Measurements from ENCODE around the gene ZNF71. TPM values are rescaled to one million over a fixed set of nuclear protein-coding genes. Genes with fewer than 3 reads are reported as not detected.
A peak's percentile ranks its signal among the peaks of the same experiment; 100 is the strongest.

Gene ZNF71
- total RNA-seq, 1 donor from 2014 or later = 6.1 TPM

- Histone ChIP-seq H3K4me3 (ENCODE audit: low read depth, low read length) (peak overlapping the region; percentile 62), H3K27me3 (ENCODE audit: control insufficient read depth, insufficient read depth, low read length) (no peaks in the 10 kb centered on the region), H3K36me3 (ENCODE audit: control insufficient read depth, insufficient read depth, low read length) (no peaks in the 10 kb centered on the region)
- DNase-seq (ENCODE audit: low read depth) = peak; percentile 4
- TF ChIP-seq, protein P1, sequence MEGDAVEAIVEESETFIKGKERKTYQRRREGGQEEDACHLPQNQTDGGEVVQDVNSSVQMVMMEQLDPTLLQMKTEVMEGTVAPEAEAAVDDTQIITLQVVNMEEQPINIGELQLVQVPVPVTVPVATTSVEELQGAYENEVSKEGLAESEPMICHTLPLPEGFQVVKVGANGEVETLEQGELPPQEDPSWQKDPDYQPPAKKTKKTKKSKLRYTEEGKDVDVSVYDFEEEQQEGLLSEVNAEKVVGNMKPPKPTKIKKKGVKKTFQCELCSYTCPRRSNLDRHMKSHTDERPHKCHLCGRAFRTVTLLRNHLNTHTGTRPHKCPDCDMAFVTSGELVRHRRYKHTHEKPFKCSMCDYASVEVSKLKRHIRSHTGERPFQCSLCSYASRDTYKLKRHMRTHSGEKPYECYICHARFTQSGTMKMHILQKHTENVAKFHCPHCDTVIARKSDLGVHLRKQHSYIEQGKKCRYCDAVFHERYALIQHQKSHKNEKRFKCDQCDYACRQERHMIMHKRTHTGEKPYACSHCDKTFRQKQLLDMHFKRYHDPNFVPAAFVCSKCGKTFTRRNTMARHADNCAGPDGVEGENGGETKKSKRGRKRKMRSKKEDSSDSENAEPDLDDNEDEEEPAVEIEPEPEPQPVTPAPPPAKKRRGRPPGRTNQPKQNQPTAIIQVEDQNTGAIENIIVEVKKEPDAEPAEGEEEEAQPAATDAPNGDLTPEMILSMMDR (IDR thresholded peaks at IDR 0.05; ENCODE audit: insufficient read depth, low read length, severe bottlenecking) = no peak
- FAIRE-seq = peak; percentile 70
Observed at GRCh38 chr19:56595548-56595899, 422 bp downstream of the ZNF71 start.

DNA sequence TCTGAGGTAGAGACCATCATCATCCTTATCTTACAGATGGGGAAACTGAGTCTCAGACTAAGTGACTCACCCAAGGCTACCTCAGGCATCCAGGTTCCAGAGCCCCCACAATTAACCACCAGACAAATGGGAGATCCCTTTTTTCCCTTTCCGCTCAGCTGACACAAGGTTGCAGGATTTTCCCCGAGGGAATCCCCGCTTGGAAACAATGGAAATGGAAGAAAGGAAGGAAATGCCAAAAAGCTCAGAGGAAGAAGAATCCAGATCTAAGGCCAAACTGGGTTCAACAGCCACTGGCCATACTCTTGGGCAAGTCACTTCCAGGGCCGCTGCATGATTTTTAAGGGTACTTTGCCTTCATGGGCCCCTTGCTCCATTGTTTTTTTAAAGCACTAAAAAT is 1.6 kb downstream of the ZNF71 start:
- DNase-seq (ENCODE audit: low read depth) (no peak), FAIRE-seq (no peak)
- H3K27me3 ChIP-seq (ENCODE audit: control insufficient read depth, insufficient read depth, low read length) = no peaks in the 10 kb centered on the region
- peaks cover 4% of the 10 kb centered on the region for H3K36me3 ChIP-seq (ENCODE audit: control insufficient read depth, insufficient read depth, low read length)
- TF ChIP-seq, protein P1 (IDR thresholded peaks at IDR 0.05; ENCODE audit: insufficient read depth, low read length, severe bottlenecking) = no peak
- H3K4me3 ChIP-seq (ENCODE audit: low read depth, low read length) = no peak overlapping the region

GRCh38 chr19:56597696-56598095 is 2.6 kb downstream of the ZNF71 start:
- no peaks in the 10 kb centered on the region for H3K27me3 ChIP-seq (ENCODE audit: control insufficient read depth, insufficient read depth, low read length)
- DNase-seq (ENCODE audit: low read depth) (no peak), FAIRE-seq (no peak)
- H3K36me3 ChIP-seq (ENCODE audit: control insufficient read depth, insufficient read depth, low read length) = peaks cover 4% of the 10 kb centered on the region
- TF ChIP-seq, protein P1 (IDR thresholded peaks at IDR 0.05; ENCODE audit: insufficient read depth, low read length, severe bottlenecking) = no peak
- H3K4me3 ChIP-seq (ENCODE audit: low read depth, low read length) = no peak overlapping the region

GRCh38 chr19:56601375-56601774 is 6.3 kb downstream of the ZNF71 start:
- TF ChIP-seq, protein P1 (IDR thresholded peaks at IDR 0.05; ENCODE audit: insufficient read depth, low read length, severe bottlenecking) = no peak
- Histone ChIP-seq H3K36me3 (ENCODE audit: control insufficient read depth, insufficient read depth, low read length) (peaks cover 6% of the 10 kb centered on the region), H3K4me3 (ENCODE audit: low read depth, low read length) (no peak overlapping the region), H3K27me3 (ENCODE audit: control insufficient read depth, insufficient read depth, low read length) (no peaks in the 10 kb centered on the region)
- peak; percentile 90 for FAIRE-seq
- peak; percentile 23 for DNase-seq (ENCODE audit: low read depth)

GRCh38 chr19:56603829-56604228 is 8.7 kb downstream of the ZNF71 start:
- TF ChIP-seq, protein P1 (IDR thresholded peaks at IDR 0.05; ENCODE audit: insufficient read depth, low read length, severe bottlenecking) = no peak
- DNase-seq (ENCODE audit: low read depth) (no peak), FAIRE-seq (no peak)
- Histone ChIP-seq H3K4me3 (ENCODE audit: low read depth, low read length) (no peak overlapping the region), H3K36me3 (ENCODE audit: control insufficient read depth, insufficient read depth, low read length) (peaks cover 6% of the 10 kb centered on the region), H3K27me3 (ENCODE audit: control insufficient read depth, insufficient read depth, low read length) (no peaks in the 10 kb centered on the region)

DNA sequence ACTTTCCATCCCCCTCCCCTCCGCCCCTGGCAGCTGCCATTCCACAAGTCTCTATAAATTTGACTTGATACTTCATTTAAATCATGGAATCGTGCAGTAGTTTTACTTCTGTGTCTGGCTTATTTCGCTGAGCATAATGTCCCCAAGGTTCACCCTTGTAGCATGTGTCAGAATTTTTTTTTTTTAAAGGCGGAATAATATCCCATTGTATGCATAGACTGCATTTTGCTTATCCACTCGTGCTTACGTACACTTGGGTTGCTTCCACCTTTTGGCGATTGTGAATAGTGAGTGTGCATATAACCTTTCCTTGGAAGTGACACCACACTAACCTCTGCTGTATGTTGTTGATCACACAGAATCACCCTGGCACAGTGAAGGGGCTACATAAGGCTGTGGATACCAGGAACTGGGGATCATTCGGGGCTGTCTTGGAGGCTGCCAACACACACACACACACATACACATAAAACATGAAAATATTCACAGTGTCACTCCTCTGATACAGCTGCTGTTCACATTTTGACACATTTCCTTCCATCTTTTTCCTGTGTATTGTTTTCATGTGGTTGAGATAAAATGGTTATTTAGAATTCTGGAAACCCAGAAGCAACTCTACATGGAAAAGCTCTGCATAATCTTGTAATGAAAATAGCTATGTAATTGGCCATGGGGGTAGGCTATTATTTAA is 13.3 kb downstream of the ZNF71 start:
- TF ChIP-seq, protein P1 (IDR thresholded peaks at IDR 0.05; ENCODE audit: insufficient read depth, low read length, severe bottlenecking) = no peak
- H3K27me3 ChIP-seq (ENCODE audit: control insufficient read depth, insufficient read depth, low read length) = no peaks in the 10 kb centered on the region
- peaks cover 3% of the 10 kb centered on the region for H3K36me3 ChIP-seq (ENCODE audit: control insufficient read depth, insufficient read depth, low read length)
- DNase-seq (ENCODE audit: low read depth) = no peak
- FAIRE-seq = no peak
- H3K4me3 ChIP-seq (ENCODE audit: low read depth, low read length) = no peak overlapping the region

All from bronchial epithelial cell (primary cell).